Measurements from ENCODE around the gene ISCA2. TPM values are rescaled to one million over a fixed set of nuclear protein-coding genes. Genes with fewer than 3 reads are reported as not detected.
A peak's percentile ranks its signal among the peaks of the same experiment; 100 is the strongest.

The ISCA2 gene
- total RNA-seq, 1 experiment from 2014 or later = 37.5 TPM

- H3K4me1 Mint-ChIP-seq = 0 out of 4 replicates have a peak, but pooled peaks cover 0 to 2% of the 10 kb centered on the region in 2 experiments
- H3K27ac Mint-ChIP-seq = peak overlapping the region in 1 of 3 experiments; percentile 37; a peak in 1 of 7 replicates
- Histone ChIP-seq H2BK20ac (ENCODE audit: low read depth, low read length, poor library complexity, severe bottlenecking) (no peak overlapping the region), H2BK120ac (ENCODE audit: low read depth, low read length, poor library complexity, severe bottlenecking) (no peak overlapping the region), H4K20me1 (ENCODE audit: control insufficient read depth, insufficient read depth, insufficient read length) (no peaks in the 10 kb centered on the region), H3T11ph (ENCODE audit: low read length) (no peak overlapping the region), H3K4me2 (ENCODE audit: insufficient read depth, insufficient read length, low read length) (no peak overlapping the region), H3K23me2 (ENCODE audit: insufficient read length, low read depth, low read length, poor library complexity, severe bottlenecking) (no peaks in the 10 kb centered on the region), H3K23ac (ENCODE audit: insufficient read length, low read depth, low read length) (no peak overlapping the region), H3K4me1 (ENCODE audit: insufficient read depth, low read length) (no peaks in the 10 kb centered on the region), H3K79me2 (ENCODE audit: insufficient read depth, low read length) (no peaks in the 10 kb centered on the region), H3K4ac (ENCODE audit: low read depth, low read length) (no peak overlapping the region), H3K27me3 (ENCODE audit: insufficient read depth, low read length) (no peaks in the 10 kb centered on the region), H3K56ac (ENCODE audit: insufficient read length, low read depth, low read length) (no peak overlapping the region), H3K18ac (ENCODE audit: insufficient read length, low read depth, low read length) (no peak overlapping the region), H3K14ac (ENCODE audit: insufficient read depth, low read length) (no peak overlapping the region), H4K91ac (ENCODE audit: insufficient read length, low read depth, low read length) (no peak overlapping the region), H2AK5ac (ENCODE audit: insufficient read length, low read length) (no peak overlapping the region), H4K5ac (ENCODE audit: insufficient read length, low read depth, low read length) (no peak overlapping the region), H3K79me1 (ENCODE audit: insufficient read depth, low read depth, low read length, poor library complexity, severe bottlenecking) (no peaks in the 10 kb centered on the region), H3K9me3 (ENCODE audit: control insufficient read depth, low read depth, low read length) (no peaks in the 10 kb centered on the region), H2AFZ (ENCODE audit: low read length) (no peak overlapping the region), H2BK15ac (ENCODE audit: low read depth, low read length) (no peak overlapping the region), H2BK5ac (ENCODE audit: insufficient read length, low read length) (no peak overlapping the region), H4K8ac (replicated peaks; ENCODE audit: insufficient read length, low read depth, low read length) (no peak overlapping the region), H3K9ac (ENCODE audit: extremely low read depth, insufficient read length, low read length) (no peak overlapping the region), H2BK12ac (ENCODE audit: insufficient read length, low read depth, low read length) (no peak overlapping the region), H3K27ac (ENCODE audit: insufficient read length, low read depth, low read length) (no peak overlapping the region)
- no peaks in the 10 kb centered on the region for H3K9me3 Mint-ChIP-seq
- H3K4me3 Mint-ChIP-seq = no peak overlapping the region
- no peak for DNase-seq
- no peaks in the 10 kb centered on the region; the same call in 1 of the 2 replicates for H3K27me3 Mint-ChIP-seq (ENCODE audit: low read depth)
- TF ChIP-seq CTCF (conservative IDR thresholded peaks at IDR 0.05) = no peak
- no peaks in the 10 kb centered on the region for H3K36me3 Mint-ChIP-seq (ENCODE audit: insufficient read depth in 1 of 3, low read depth in 3 of 3)
- WGBS (ENCODE audit: extremely low coverage, insufficient read length, low lambda C conversion rate) = no CpG with 5 or more reads among the region's 4 CpGs
Measured at GRCh38 chr14:74539503-74539902, 45.9 kb downstream of the ISCA2 start.
